Adipocyte (in vitro differentiated cells): Measurements from ENCODE around the gene CHST11.

Source experiments
- DNase-seq: peaks from one replicate; pipeline ENCODE4 v3.0.0-alpha.2; 2015; ENCODE audit warnings: low read depth
- H3K27me3 ChIP-seq: replicated peaks from 2 replicates; pipeline ENCODE4 v1.7.0; 2013; ENCODE audit warnings: mild to moderate bottlenecking, low read length, moderate library complexity; ENCODE audit not compliant: control insufficient read depth, insufficient read depth
- H3K36me3 ChIP-seq: 2 replicates; pipeline ENCODE4 v1.7.0; 2013; ENCODE audit warnings: low read length, mild to moderate bottlenecking, moderate library complexity; ENCODE audit not compliant: control insufficient read depth, insufficient read depth, severe bottlenecking
- H3K4me1 ChIP-seq: 2 replicates; pipeline ENCODE4 v1.7.0; 2013; ENCODE audit warnings: mild to moderate bottlenecking, low read length, moderate library complexity; ENCODE audit not compliant: control insufficient read depth, insufficient read depth
- H3K4me3 ChIP-seq: 2 replicates; pipeline ENCODE4 v1.7.0; 2013; ENCODE audit warnings: mild to moderate bottlenecking, low read length, moderate library complexity
- H3K9ac ChIP-seq: 2 replicates; pipeline ENCODE4 v1.7.0; 2013; ENCODE audit warnings: mild to moderate bottlenecking, low read length, moderate library complexity
- H3K9me3 ChIP-seq: 2 replicates; pipeline ENCODE4 v1.7.0; 2013; ENCODE audit warnings: mild to moderate bottlenecking, low read length, moderate library complexity; ENCODE audit not compliant: control insufficient read depth

Gene CHST11

GRCh38 chr12:104747330-104747729 is 290.6 kb downstream of the CHST11 start:
- no peak for DNase-seq
- no peaks in the 10 kb centered on the region for H3K36me3 ChIP-seq
- H3K9ac ChIP-seq = no peak overlapping the region
- H3K27me3 ChIP-seq = no peaks in the 10 kb centered on the region
- H3K4me1 ChIP-seq = no peaks in the 10 kb centered on the region
- no peak overlapping the region for H3K4me3 ChIP-seq
- no peaks in the 10 kb centered on the region for H3K9me3 ChIP-seq

- Histone ChIP-seq H3K9me3 (no peaks in the 10 kb centered on the region), H3K27me3 (no peaks in the 10 kb centered on the region), H3K4me1 (no peaks in the 10 kb centered on the region), H3K9ac (no peak overlapping the region), H3K36me3 (no peaks in the 10 kb centered on the region), H3K4me3 (no peak overlapping the region)
- no peak for DNase-seq
Observed at GRCh38 chr12:104747955-104748354, 291.2 kb downstream of the CHST11 start.

- Histone ChIP-seq H3K36me3 (no peaks in the 10 kb centered on the region), H3K4me3 (no peak overlapping the region), H3K4me1 (no peaks in the 10 kb centered on the region), H3K9ac (no peak overlapping the region), H3K27me3 (no peaks in the 10 kb centered on the region), H3K9me3 (no peaks in the 10 kb centered on the region)
- DNase-seq = no peak
Observed at GRCh38 chr12:104748356-104748755, 291.6 kb downstream of the CHST11 start.

GRCh38 chr12:104748790-104749189 is 292.0 kb downstream of the CHST11 start:
- no peak overlapping the region for H3K4me3 ChIP-seq
- H3K27me3 ChIP-seq = no peaks in the 10 kb centered on the region
- no peaks in the 10 kb centered on the region for H3K4me1 ChIP-seq
- H3K9me3 ChIP-seq = no peaks in the 10 kb centered on the region
- no peaks in the 10 kb centered on the region for H3K36me3 ChIP-seq
- no peak overlapping the region for H3K9ac ChIP-seq
- peak; percentile 51 for DNase-seq

- Histone ChIP-seq H3K4me3 (no peak overlapping the region), H3K36me3 (no peaks in the 10 kb centered on the region), H3K9ac (no peak overlapping the region), H3K27me3 (no peaks in the 10 kb centered on the region), H3K4me1 (no peaks in the 10 kb centered on the region), H3K9me3 (no peaks in the 10 kb centered on the region)
- DNase-seq = no peak
Observed at GRCh38 chr12:104749545-104749944, 292.8 kb downstream of the CHST11 start.

- peak; percentile 72 for DNase-seq
Observed at GRCh38 chr12:104750061-104750460, 293.3 kb downstream of the CHST11 start.

GRCh38 chr12:104751120-104751519 is 294.4 kb downstream of the CHST11 start:
- no peak overlapping the region for H3K9ac ChIP-seq
- H3K4me3 ChIP-seq = no peak overlapping the region
- H3K27me3 ChIP-seq = no peaks in the 10 kb centered on the region
- no peak for DNase-seq
- no peaks in the 10 kb centered on the region for H3K4me1 ChIP-seq
- H3K36me3 ChIP-seq = no peaks in the 10 kb centered on the region
- no peaks in the 10 kb centered on the region for H3K9me3 ChIP-seq

More at GRCh38 chr12:104750061-104750460, 293.3 kb downstream of the CHST11 start:
- H3K4me1 ChIP-seq = no peaks in the 10 kb centered on the region
- H3K9me3 ChIP-seq = no peaks in the 10 kb centered on the region
- no peak overlapping the region for H3K9ac ChIP-seq
- no peaks in the 10 kb centered on the region for H3K27me3 ChIP-seq
- H3K4me3 ChIP-seq = no peak overlapping the region
- no peaks in the 10 kb centered on the region for H3K36me3 ChIP-seq

- no peak overlapping the region for H3K9ac ChIP-seq
- no peak overlapping the region for H3K4me3 ChIP-seq
- no peaks in the 10 kb centered on the region for H3K4me1 ChIP-seq
- H3K36me3 ChIP-seq = no peaks in the 10 kb centered on the region
- no peaks in the 10 kb centered on the region for H3K27me3 ChIP-seq
- DNase-seq = no peak
- no peaks in the 10 kb centered on the region for H3K9me3 ChIP-seq
Observed at GRCh38 chr12:104751594-104751993, 294.8 kb downstream of the CHST11 start.

GRCh38 chr12:104752016-104752415 is 295.3 kb downstream of the CHST11 start:
- Histone ChIP-seq H3K27me3 (no peaks in the 10 kb centered on the region), H3K4me3 (no peak overlapping the region)
- no peak for DNase-seq

GRCh38 chr12:104752881-104753280 is 296.1 kb downstream of the CHST11 start:
- DNase-seq = no peak
- H3K4me1 ChIP-seq = no peaks in the 10 kb centered on the region
- no peak overlapping the region for H3K9ac ChIP-seq
- H3K9me3 ChIP-seq = no peaks in the 10 kb centered on the region
- H3K4me3 ChIP-seq = no peak overlapping the region
- H3K36me3 ChIP-seq = peaks cover 9% of the 10 kb centered on the region
- H3K27me3 ChIP-seq = no peaks in the 10 kb centered on the region

More at GRCh38 chr12:104752016-104752415, 295.3 kb downstream of the CHST11 start:
- Histone ChIP-seq H3K4me1 (no peaks in the 10 kb centered on the region), H3K9ac (no peak overlapping the region), H3K9me3 (no peaks in the 10 kb centered on the region), H3K36me3 (peaks cover 2% of the 10 kb centered on the region)

GRCh38 chr12:104756901-104757300 is 300.2 kb downstream of the CHST11 start:
- H3K9ac ChIP-seq = no peak overlapping the region
- no peaks in the 10 kb centered on the region for H3K4me1 ChIP-seq
- DNase-seq = no peak
- peaks cover 9% of the 10 kb centered on the region for H3K36me3 ChIP-seq
- no peaks in the 10 kb centered on the region for H3K27me3 ChIP-seq
- no peak overlapping the region for H3K4me3 ChIP-seq
- no peaks in the 10 kb centered on the region for H3K9me3 ChIP-seq

- H3K36me3 ChIP-seq = peaks cover 9% of the 10 kb centered on the region
- H3K9ac ChIP-seq = no peak overlapping the region
- H3K4me1 ChIP-seq = peaks cover 3% of the 10 kb centered on the region
- H3K27me3 ChIP-seq = no peaks in the 10 kb centered on the region
- DNase-seq = no peak
- H3K4me3 ChIP-seq = no peak overlapping the region
- no peaks in the 10 kb centered on the region for H3K9me3 ChIP-seq
Observed at GRCh38 chr12:104758771-104759170, 302.0 kb downstream of the CHST11 start.
